ENCODE results near the gene TENM4.

The TENM4 gene

GRCh38 chr11:78770931-78771330 lies 669.9 kb downstream of the TENM4 start:
- no peak for ATAC-seq
- TF ChIP-seq ZFP30 (CRISPR knock-in tag; IDR thresholded peaks at IDR 0.05) (no peak), ESRRG (CRISPR knock-in tag; IDR thresholded peaks at IDR 0.05) (no peak), TOX (CRISPR knock-in tag; IDR thresholded peaks at IDR 0.05; ENCODE audit: borderline replicate concordance) (no peak), CSRNP3 (CRISPR knock-in tag; IDR thresholded peaks at IDR 0.05) (no peak), ZNF565 (CRISPR knock-in tag; conservative IDR thresholded peaks at IDR 0.05; ENCODE audit: low read depth) (no peak), ARNTL (CRISPR knock-in tag; IDR thresholded peaks at IDR 0.05; ENCODE audit: borderline replicate concordance, low read depth) (no peak), ZFP3 (CRISPR knock-in tag; IDR thresholded peaks at IDR 0.05) (no peak), ZNF70 (CRISPR knock-in tag; IDR thresholded peaks at IDR 0.05) (no peak), CREB5 (CRISPR knock-in tag; IDR thresholded peaks at IDR 0.05; ENCODE audit: low read depth) (no peak), POU6F1 (CRISPR knock-in tag; IDR thresholded peaks at IDR 0.05; ENCODE audit: borderline replicate concordance, low read depth) (no peak), ZC3H10 (CRISPR knock-in tag; IDR thresholded peaks at IDR 0.05) (no peak), ISL1 (CRISPR knock-in tag; IDR thresholded peaks at IDR 0.05) (no peak), GLIS3 (CRISPR knock-in tag; IDR thresholded peaks at IDR 0.05) (no peak), PATZ1 (CRISPR knock-in tag; IDR thresholded peaks at IDR 0.05; ENCODE audit: borderline replicate concordance) (no peak), RARB (CRISPR knock-in tag; IDR thresholded peaks at IDR 0.05) (no peak), ZNF8 (CRISPR knock-in tag; IDR thresholded peaks at IDR 0.05) (no peak), SNAI2 (CRISPR knock-in tag; IDR thresholded peaks at IDR 0.05) (no peak), CSDC2 (CRISPR knock-in tag; IDR thresholded peaks at IDR 0.05) (no peak)

GRCh38 chr11:78768971-78769370 lies 671.9 kb downstream of the TENM4 start:
- no peak for ATAC-seq
- TF ChIP-seq PATZ1 (CRISPR knock-in tag; IDR thresholded peaks at IDR 0.05; ENCODE audit: borderline replicate concordance) (no peak), CSDC2 (CRISPR knock-in tag; IDR thresholded peaks at IDR 0.05) (no peak), RARB (CRISPR knock-in tag; IDR thresholded peaks at IDR 0.05) (no peak), BACH2 (CRISPR knock-in tag; IDR thresholded peaks at IDR 0.05; ENCODE audit: borderline replicate concordance) (no peak), SNAI2 (CRISPR knock-in tag; IDR thresholded peaks at IDR 0.05) (no peak), ESRRG (CRISPR knock-in tag; IDR thresholded peaks at IDR 0.05) (no peak), ZNF70 (CRISPR knock-in tag; IDR thresholded peaks at IDR 0.05) (no peak), GLIS3 (CRISPR knock-in tag; IDR thresholded peaks at IDR 0.05) (no peak), ZFP3 (CRISPR knock-in tag; IDR thresholded peaks at IDR 0.05) (no peak), ZC3H10 (CRISPR knock-in tag; IDR thresholded peaks at IDR 0.05) (no peak), TSHZ2 (CRISPR knock-in tag; IDR thresholded peaks at IDR 0.05) (no peak), TCF4 (CRISPR knock-in tag; IDR thresholded peaks at IDR 0.05; ENCODE audit: borderline replicate concordance) (no peak), CREB5 (CRISPR knock-in tag; IDR thresholded peaks at IDR 0.05; ENCODE audit: low read depth) (no peak), ZFP30 (CRISPR knock-in tag; IDR thresholded peaks at IDR 0.05) (no peak), CSRNP3 (CRISPR knock-in tag; IDR thresholded peaks at IDR 0.05) (no peak), PPARA (CRISPR knock-in tag; IDR thresholded peaks at IDR 0.05; ENCODE audit: borderline replicate concordance) (no peak), OSR1 (CRISPR knock-in tag; IDR thresholded peaks at IDR 0.05) (no peak)
